Panc1 (cell line): ENCODE data around the gene EP300.

Source experiments
- SIN3A ChIP-seq: IDR thresholded peaks from 2 replicates; pipeline ENCODE4 v1.6.1; 2012; ENCODE audit warnings: low read depth, mild to moderate bottlenecking, low read length, moderate library complexity, borderline replicate concordance; ENCODE audit not compliant: insufficient read depth
- TF ChIP-seq, protein P1 (sequence below): fragments of 450-650 bp; IDR thresholded peaks from 2 replicates; pipeline ENCODE4 v1.5.1; 2017; ENCODE audit warnings: mild to moderate bottlenecking

DNA sequence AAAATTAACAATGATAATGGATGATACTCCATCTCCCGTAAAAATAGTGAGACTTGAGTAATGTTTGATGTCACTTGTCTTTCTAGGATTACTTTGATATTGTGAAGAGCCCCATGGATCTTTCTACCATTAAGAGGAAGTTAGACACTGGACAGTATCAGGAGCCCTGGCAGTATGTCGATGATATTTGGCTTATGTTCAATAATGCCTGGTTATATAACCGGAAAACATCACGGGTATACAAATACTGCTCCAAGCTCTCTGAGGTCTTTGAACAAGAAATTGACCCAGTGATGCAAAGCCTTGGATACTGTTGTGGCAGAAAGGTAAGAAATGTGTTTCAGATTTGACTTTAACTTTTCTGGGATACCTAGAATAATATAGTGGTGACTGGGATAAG lies 64.7 kb downstream of the EP300 start:
- TF ChIP-seq, protein P1, sequence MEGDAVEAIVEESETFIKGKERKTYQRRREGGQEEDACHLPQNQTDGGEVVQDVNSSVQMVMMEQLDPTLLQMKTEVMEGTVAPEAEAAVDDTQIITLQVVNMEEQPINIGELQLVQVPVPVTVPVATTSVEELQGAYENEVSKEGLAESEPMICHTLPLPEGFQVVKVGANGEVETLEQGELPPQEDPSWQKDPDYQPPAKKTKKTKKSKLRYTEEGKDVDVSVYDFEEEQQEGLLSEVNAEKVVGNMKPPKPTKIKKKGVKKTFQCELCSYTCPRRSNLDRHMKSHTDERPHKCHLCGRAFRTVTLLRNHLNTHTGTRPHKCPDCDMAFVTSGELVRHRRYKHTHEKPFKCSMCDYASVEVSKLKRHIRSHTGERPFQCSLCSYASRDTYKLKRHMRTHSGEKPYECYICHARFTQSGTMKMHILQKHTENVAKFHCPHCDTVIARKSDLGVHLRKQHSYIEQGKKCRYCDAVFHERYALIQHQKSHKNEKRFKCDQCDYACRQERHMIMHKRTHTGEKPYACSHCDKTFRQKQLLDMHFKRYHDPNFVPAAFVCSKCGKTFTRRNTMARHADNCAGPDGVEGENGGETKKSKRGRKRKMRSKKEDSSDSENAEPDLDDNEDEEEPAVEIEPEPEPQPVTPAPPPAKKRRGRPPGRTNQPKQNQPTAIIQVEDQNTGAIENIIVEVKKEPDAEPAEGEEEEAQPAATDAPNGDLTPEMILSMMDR: no peak
- no peak for TF ChIP-seq SIN3A
